GM19438 (cell line): ENCODE data around the gene RFC3.
"Not testable (repeated sequence)": the region's sequence is repeated elsewhere in the genome, so short reads cannot be mapped to it uniquely, and the experiment has no call there.

Source experiments
- ATAC-seq: cut with Tn5 transposase; IDR thresholded peaks from one replicate; pipeline ENCODE4 v1.9.1; 2021; ENCODE audit warnings: low read depth; ENCODE audit not compliant: unreplicated experiment

RFC3 gene

DNA sequence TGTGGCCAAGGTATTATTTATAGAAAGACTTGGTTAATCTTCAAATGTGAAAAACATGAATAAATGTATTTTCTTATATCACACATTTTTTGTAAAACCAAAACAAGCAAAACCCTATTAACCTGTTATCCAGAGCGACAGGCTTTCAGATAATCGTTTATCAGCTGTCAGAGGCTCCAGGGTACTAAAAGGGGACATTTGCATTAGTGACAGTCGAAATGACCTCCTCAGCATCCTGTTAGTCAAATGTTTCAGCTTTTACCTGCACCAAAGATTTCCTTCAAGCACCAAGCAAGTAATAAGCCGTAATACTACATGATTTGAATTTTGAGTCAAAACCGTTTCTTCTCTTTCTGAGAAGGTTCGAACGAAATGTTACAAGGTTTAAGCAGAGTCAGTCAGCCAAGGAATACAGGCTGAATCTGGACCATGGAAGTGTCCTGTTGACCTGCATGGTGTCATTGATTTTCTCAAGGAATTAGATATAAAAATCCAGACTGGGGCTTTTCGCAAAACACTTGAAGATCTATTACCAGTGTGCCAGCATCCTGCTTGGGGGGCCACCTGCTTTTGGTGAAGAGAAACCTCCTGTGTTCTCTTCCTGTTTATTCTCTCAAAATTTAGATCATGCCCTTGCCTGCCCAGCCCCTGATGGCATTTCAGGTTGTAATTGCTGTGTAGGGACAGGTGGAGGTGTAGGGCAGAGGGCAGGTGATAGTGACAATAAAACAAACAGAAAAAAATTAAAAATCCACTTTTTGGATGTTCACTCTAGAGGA is 11.3 kb upstream of the RFC3 start:
- ATAC-seq: no peak

DNA sequence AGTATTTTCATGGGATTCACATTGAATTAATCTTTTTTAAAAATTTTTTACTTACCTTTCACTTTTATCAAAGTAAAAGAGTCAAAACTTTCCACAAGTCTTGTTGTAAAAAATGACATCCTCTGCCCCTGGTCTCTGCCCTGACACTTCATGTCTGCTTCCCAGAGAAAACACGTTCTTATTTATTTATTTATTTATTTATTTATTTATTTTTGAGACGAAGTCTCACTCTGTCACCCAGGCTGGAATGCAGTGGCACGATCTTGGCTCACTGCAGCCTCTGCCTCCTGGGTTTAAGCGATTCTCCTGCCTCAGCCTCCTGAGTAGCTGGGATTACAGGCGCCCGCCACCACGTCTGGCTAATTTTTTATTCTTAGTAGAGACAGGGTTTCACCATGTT is 5.1 kb upstream of the RFC3 start:
- not testable (repeated sequence) for ATAC-seq

DNA sequence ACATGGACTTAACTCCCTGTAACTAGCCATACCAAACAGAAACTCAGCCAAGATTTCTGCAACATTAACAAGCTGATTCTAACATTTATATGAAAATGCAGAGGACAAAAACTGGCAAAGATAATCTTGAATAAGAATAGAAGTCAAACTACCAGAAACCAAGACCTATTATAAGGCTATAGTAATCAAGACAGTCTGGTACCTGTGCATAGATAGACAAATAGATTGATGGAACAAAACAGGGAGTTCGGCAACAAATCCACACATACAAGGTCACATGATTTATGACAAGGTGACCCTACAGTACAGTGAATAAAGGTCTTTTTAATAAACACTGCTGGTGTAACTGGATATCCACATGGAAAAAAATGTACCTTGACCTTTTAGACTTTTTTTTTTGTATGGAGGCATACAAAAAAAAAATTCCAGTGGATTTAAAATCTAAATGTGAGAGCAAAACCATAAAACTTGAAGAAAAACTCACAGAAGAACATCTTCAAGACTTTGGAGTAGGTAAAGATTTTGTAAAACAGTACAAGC is 2.9 kb upstream of the RFC3 start:
- ATAC-seq: no peak

DNA sequence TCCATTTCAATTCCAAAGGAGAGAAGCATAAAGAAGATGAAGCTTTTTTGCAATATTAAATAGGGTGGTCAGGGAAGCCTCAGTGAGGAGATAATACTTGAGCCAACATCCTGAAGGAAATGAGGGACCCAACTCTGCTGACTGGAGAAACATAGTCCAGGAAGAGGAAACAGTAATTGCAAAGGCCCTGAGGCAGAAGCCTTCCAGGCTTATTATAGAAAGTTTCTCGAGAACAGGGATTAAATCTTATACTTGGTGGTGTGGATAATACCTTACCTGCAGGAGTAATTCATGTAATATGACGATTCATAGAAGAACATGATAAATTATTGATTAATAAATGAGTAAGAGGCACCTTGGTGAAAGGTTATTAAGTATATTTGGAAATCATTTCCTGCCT is 1.0 kb upstream of the RFC3 start:
- ATAC-seq: no peak

DNA sequence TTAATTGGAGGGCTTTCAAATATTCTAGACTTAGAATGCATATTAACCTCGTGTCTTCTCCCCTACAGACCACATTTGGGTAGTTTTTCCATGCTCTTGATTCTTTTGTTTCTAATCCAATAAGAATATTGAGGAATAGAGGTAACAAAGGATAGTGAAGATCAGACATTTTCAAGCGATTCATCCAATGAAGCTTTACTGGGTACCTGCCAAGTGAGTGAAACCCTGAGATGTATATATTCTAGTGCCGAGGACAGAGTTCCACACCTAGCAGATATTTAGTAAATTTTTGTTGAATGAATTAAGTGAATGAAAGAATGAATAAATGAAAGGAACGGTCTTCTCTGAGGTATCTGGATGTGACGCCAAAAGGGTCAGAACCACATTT is 442 bp upstream of the RFC3 start:
- ATAC-seq: no peak

DNA sequence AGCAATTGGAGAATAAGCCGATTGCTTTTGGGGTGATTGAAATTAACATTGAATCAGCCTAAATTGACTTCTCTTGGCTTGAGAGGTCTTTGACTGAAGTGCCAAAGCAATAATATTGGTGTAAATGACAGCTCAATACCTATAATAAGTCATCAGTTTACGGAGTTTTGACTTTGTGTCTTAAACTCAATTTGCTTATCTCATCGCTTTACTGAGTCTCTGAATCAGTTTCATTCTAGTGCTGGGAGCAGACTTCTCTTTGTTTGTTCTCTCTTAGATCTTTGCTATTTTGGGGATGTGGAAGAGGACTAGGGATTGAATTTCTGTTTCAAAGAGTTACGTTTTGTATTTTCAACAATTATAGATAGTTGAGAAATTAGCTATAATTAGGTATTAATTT is 7.1 kb downstream of the RFC3 start:
- ATAC-seq: no peak

DNA sequence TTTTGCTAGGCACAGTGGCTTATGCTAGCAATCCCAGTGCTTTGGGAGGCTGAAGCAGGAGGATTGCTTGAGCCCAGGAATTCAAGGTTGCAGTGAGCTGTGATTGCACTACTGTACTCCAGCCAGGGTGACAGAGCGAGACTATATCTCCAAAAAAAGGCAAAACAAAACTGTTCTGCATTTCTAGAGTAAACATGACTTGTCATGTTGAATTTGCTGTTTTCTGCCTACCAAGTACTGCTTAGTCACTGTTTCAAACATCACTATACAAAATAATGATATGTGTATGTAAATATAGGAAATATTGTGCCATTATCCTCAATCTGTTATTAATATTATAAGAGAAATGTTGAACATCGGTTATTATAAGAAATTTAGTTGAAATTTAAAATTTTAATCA is 9.2 kb downstream of the RFC3 start:
- ATAC-seq: no peak

DNA sequence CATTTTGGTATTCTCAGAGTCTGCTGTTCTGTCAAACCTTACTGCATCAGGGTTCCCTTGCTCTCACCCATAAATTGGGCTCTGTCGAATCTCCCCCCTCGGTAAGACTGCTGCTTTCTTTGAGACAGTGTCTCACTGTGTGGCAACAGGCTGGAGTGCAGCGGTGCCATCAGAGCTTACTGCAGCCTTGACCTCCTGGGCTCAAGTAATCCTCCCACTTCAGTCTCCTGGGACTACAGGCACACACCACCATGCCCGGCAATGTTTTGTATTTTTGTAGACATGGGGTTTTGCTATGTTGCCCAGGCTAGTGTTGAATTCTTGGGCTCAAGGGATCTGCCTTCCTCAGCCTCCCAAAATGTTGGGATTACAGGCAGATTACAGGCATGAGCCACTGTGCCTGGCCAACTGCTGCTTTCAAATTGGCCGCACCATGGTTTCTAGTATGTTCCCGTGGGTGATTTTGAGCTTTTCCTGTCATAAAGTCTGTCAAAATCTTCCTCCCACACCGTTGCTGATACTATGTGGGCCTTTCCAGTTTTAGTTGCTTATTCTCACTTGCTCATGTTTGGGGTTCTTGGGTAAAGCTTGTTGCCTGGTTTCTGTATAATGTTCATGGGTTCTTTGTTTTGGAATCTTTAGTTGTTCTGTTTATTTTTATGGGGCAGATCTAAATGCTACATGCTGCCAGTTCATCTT is 10.6 kb downstream of the RFC3 start:
- ATAC-seq: no peak

DNA sequence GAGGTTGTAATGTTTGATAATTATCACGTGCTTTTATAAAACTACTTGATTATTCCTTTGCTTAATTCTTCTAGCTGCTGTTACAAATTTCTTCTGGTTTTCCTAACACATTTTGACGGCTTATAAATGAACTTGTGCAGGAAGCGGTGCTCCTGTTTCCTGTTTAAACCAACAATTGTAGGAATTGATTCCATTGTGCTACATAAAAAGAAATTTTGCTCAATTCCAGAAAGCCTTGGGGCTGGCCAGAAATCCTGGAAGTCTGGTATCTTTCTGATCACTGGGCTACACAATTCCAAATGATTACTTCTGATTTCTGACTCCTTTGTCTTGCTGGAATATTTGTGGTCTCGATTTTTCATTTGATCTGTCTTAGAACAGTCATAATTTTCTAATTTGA is 14.9 kb downstream of the RFC3 start:
- no peak for ATAC-seq

DNA sequence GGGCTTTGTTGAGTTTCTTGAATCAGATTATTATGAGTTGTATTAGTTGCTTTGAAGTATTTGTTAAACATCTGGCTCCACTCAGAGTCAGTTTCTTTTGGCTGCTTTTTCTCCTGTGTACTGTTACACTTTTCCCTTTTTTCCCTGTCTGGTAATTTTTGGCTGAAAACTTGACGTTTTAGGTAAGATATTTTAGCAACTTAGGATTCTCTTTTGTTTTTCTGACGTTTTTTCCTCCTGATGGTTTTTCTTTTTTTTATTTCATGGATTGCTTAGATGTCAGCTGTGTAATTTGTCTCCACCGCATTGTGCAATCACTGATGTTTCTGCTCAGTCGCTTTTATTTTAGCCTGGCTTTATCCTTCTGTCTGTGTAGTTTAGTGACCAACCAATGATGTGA is 20.7 kb downstream of the RFC3 start:
- ATAC-seq: no peak

DNA sequence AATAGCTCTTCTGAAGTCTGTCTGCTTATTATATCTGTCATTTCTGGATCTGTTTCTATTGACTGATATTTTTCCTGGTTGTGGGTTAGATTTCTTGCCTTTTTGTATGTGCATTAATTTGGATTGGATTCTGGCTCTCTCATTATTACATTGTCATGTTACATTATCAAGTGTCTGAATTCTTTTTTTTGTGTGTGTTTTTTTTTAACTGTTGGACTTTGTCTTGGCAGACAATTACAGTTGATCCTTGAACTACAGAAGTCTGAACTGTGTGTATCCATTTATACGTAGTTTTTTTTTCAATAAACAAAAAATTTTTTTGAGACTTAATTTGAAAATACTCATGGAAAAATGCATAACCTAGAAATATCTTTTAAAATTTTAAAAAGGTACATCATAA is 22.5 kb downstream of the RFC3 start:
- ATAC-seq: no peak

DNA sequence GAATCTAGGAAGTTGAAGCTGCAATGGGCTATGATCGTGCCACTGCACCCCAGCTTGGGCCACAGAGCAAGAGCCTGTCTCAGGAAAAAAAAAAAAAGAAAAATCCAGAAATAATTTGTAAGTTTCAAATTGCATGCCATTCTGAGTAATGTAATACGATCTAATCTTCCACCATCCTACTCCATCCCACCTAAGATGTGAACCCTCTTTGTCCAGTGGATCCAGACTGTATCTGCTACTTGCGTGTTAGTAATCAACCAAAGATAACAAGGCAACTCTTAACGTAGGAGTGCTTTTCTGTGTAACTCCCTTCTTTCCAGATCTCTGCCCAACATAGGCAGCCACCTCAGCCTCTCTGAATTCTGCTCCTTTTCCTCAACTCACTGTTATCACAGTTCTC is 24.3 kb downstream of the RFC3 start:
- no peak for ATAC-seq

DNA sequence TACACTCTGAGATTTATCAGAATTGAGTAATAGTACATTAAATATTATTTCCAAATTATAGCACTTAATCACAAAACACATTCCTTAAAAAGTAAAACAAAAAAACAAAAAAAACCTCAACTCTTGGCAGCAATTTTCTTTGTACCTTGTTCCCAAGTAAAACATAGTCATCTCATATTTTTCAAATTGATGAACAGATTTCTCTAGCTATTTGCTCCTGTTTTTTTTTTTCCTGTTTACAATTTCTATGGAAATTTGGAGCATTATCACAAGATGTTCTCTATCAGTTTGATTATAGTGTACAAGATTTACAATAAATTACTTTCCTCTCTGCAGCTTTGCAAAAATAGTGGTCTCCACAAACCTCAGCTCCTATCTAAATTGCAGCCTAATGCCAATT is 25.0 kb downstream of the RFC3 start:
- ATAC-seq: no peak

DNA sequence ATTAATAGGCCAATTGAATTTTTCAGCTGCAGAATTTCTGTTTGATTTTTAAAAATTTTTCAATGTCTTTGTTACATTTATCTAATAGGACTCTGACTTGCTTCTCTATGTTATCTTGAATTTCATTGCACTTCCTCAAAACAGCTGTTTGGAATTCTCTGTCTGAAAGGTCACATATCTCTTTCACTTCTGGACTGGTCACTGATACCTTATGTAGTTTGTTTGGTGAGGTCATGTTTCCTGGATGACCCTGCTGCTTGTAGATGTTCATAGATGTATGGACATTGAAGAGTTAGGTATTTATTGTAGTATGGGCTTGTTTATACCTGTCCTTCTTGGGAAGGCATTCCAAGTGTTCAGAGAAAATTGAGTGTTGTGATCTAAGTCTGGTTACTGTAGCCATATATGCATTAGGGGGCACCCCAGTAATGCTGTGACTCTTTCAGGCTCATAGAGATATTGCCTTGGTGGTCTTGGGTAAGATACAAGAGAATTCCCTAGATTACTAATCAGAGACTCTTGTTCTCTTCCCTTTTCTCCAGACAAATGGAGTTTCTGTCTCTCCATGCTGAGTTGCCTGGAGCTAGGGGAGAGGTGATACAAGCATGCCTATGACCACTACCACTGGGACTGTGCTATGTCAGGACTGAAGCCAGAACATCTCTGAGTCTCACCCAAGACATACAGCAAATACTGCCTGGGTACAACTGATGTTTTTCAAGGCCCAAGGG is 27.8 kb downstream of the RFC3 start:
- no peak for ATAC-seq

DNA sequence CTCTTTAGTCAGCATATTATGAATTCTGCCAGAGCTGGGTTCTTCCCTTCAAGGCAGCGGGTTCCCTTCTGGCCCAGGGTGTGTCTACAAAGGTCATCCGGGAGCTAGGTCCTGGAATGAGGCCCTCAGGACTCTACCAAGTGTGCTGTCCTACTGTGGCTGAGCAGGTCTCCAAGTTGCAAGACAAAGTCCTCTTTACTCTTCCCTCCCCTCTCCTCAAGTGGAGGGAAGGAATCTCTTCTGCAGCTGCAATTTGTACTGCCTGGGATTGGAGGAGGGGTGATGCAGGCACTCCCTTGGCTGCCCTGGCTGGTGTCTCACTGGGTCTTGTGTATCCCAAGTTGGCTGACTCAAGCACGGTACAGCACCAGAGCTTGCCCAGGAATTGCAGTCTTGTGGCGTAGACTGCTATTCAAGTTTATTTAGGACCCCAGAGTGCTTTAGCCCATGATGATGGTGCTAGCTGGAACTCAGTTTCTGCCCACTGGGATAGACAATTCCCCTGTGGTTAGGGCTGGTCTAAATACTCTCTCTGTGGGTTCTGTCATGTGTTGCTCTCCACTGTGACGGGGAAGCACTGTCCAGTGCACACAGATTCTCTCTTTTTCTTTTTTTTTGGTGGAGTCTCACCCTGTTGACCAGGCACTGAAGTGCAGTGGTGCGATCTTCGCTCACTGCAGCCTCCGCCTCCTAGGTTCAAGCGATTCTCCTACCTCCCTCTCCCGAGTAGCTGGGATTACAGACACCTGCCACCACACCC is 28.5 kb downstream of the RFC3 start:
- ATAC-seq: no peak

DNA sequence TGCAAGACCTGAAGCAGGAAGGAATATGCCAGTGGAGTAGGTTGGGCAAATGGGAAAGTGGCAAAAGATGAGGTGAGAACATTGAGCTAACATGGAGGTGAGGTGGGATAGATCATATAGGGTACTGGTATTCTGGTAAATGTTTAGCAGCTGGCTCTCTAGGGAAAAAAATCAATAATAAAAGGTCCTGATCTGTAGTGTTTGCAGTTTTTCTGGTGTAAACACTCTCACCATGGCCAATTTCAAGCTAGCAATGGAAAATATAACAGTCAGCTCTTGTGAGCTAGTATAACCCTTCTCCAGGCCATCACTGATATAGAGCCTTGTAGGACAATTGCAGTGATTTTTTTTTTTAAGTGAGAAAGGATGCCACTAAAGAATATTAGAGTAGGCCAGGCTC is 31.3 kb downstream of the RFC3 start:
- ATAC-seq: no peak

DNA sequence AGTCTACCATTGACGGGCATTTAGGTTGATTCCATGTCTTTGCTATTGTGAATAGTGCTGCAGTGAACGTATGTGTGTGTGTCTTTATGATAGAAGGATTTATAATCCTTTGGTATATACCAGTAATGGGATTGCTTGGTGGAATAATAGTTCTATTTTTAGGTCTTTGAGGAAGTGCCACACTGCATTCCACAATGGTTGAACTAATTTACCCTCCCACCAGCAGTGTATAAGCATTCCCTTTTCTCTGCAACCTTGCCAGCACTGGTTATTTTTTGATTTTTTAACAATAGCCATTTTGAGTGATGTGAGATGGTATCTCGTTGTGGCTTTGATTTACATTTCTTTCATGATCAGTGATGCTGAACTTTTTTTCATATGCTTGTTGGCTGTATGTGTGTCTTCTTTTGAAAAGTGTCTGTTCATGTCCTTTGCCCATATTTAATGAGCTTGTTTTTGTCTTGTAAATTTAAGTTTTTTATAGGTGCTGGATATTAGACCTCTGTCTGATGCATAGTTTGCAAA is 37.5 kb downstream of the RFC3 start:
- no peak for ATAC-seq

DNA sequence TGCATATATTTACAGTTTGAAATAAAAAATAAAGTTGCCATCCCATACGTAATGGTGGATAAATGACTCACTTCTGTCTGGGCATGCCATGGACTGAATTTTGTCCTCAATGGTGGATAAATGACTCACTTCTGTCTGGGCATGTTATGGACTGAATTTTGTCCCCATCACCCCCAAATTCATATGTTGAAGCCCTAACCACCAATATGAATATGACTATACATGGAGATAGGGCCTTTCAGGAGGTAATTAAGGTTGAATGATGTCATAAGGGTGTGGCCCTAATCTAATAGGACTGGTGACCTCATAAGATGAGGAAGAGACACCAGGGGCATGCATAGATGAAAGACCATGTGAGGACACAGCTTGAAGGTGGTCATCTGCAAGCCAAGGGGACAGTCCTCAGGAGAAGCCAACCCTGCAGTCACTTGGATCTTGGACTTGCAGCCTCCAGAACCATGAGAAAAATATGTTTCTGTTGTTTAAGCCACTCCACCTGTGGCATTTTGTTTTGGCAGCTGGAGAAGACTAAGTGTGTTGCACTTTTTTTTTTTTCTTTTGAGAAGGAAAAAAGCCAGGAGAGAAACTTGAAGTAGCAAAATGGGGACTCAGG is 41.8 kb downstream of the RFC3 start:
- ATAC-seq: no peak

DNA sequence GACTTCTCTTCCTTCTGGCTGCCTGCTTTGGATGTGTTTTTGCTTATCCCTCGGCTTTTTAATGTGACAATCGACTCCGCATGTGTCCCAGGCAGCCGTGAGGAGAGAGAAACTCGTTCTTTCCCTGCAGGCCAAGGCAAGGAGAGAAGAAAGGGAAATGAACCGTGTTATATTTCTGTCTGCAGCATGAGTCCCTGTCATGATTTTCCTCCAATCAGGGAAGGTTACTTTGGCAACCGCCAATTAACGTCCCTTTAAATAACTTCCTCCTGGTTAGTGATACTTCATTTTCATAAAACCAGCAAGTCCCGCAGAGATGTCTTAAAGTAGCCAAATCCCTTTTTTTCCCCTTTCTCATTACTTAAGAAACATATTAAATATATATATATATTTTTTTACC is 42.6 kb downstream of the RFC3 start:
- ATAC-seq: no peak

DNA sequence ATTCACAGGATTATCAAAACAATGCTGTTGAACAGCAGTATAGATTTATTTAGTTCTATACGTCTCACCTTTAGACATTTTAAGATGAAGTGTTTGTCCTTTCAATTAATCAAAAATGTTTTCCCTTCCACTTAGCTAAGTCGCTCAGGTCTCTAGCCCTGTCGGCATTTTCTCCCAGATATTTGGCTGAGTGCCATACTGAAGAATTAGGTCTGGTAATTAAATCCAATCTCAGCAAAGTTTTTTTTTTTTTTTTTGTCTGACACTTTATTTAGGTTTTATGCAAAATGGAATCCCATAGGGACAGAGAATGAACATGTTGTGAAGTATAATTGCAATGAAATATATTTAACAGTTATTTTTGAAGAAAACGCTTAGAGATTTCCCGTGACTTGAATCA is 44.1 kb downstream of the RFC3 start:
- ATAC-seq: no peak
